ENCODE data around the gene CYB5RL. TPM values are rescaled to one million over a fixed set of nuclear protein-coding genes. Genes with fewer than 3 reads are reported as not detected.

CYB5RL gene
- total and polyA plus RNA-seq, 2 of the 13 experiments (the other 11 are each of a cell fraction or from before 2014, with no cell fraction given), result 3.7 to 5.0 TPM

- TF ChIP-seq ATF2 (CRISPR knock-in tag; IDR thresholded peaks at IDR 0.05) (0 out of 2 replicates have a peak, but pooled peaks have one; percentile 36), KDM5B (CRISPR knock-in tag; IDR thresholded peaks at IDR 0.05; ENCODE audit: borderline replicate concordance) (peak; percentile 18; the same call in 1 of the 2 replicates), PAX8 (CRISPR knock-in tag; IDR thresholded peaks at IDR 0.05; ENCODE audit: borderline replicate concordance) (no peak), ZNF468 (CRISPR knock-in tag; IDR thresholded peaks at IDR 0.05) (no peak), ATF6 (CRISPR knock-in tag; conservative IDR thresholded peaks at IDR 0.05) (no peak), HNF4A (CRISPR knock-in tag; IDR thresholded peaks at IDR 0.05) (no peak), JARID2 (CRISPR knock-in tag; IDR thresholded peaks at IDR 0.05; ENCODE audit: insufficient replicate concordance) (no peak), ZNF740 (CRISPR knock-in tag; IDR thresholded peaks at IDR 0.05) (no peak), ZHX2 (IDR thresholded peaks at IDR 0.05; ENCODE audit: low read depth) (no peak), ZHX2 (CRISPR knock-in tag; IDR thresholded peaks at IDR 0.05; ENCODE audit: borderline replicate concordance) (no peak), ELF1 (CRISPR knock-in tag; IDR thresholded peaks at IDR 0.05) (peak; percentile 58; the same call in 1 of the 2 replicates), PAF1 (CRISPR knock-in tag; IDR thresholded peaks at IDR 0.05) (no peak), ELK4 (CRISPR knock-in tag; IDR thresholded peaks at IDR 0.05; ENCODE audit: borderline replicate concordance) (no peak), POLR2A (IDR thresholded peaks at IDR 0.05; ENCODE audit: insufficient read depth in 1 of 2, low read depth in 2 of 2, low read length in 2 of 2) (0 out of 4 replicates have a peak, but pooled peaks of 1 of the 2 experiments have one; percentile 19), ZSCAN25 (CRISPR knock-in tag; IDR thresholded peaks at IDR 0.05) (peak; percentile 70; the same call in 1 of the 2 replicates), ZNF501 (CRISPR knock-in tag; IDR thresholded peaks at IDR 0.05) (no peak), NR1H2 (CRISPR knock-in tag; IDR thresholded peaks at IDR 0.05; ENCODE audit: borderline replicate concordance, low read depth) (no peak), ZKSCAN8 (CRISPR knock-in tag; IDR thresholded peaks at IDR 0.05; ENCODE audit: borderline replicate concordance) (peak; percentile 100)
These were observed 46.0 kb downstream of the CYB5RL start (continued) for GRCh38 chr1:54153535-54154439.
